HG02885 (cell line): ENCODE data around the gene DNTT.

ENCODE experiments used
- ATAC-seq: cut with Tn5 transposase; IDR thresholded peaks from one replicate; pipeline ENCODE4 v1.9.1; 2021; ENCODE audit warnings: mild to moderate bottlenecking; ENCODE audit not compliant: unreplicated experiment, poor library complexity

DNTT gene

DNA sequence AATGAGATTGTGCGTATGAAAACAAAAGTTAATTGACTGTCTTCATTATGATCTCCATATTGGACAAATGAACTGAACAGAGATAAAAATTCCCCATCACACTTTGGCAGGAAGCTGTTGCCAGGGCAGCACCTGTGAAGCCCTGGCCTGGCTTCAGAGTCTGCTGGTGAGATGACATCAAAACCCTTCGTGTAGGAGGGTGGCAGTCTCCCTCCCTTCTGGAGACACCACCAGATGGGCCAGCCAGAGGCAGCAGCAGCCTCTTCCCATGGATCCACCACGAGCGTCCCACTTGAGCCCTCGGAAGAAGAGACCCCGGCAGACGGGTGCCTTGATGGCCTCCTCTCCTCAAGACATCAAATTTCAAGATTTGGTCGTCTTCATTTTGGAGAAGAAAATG, at the start of gene DNTT:
Gene DNTT, plus strand, starts transcription at position 205 of the 400 bp plus-strand sequence. Its CDS starts 64 bp downstream, at position 269.
- ATAC-seq, result no peak

DNA sequence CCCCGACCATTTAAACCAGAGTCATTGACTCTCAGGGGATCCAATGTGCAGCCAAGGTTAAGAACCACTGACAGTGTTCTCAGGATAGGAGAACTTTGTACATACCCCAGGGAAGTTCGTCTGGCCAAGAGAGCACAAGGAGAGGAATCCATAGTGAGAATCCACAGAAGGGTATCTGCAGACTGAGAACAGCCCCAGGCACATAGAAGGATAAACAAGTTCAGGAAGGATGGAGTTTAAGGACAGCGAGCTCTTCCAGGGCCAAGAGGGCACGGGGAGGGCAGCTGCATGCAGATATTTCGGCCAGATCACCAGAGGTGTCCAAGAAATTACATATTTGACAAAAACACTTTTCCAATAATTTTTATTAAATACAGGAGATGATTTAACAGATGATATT, 49.3 kb upstream of the DNTT start:
- no peak for ATAC-seq

DNA sequence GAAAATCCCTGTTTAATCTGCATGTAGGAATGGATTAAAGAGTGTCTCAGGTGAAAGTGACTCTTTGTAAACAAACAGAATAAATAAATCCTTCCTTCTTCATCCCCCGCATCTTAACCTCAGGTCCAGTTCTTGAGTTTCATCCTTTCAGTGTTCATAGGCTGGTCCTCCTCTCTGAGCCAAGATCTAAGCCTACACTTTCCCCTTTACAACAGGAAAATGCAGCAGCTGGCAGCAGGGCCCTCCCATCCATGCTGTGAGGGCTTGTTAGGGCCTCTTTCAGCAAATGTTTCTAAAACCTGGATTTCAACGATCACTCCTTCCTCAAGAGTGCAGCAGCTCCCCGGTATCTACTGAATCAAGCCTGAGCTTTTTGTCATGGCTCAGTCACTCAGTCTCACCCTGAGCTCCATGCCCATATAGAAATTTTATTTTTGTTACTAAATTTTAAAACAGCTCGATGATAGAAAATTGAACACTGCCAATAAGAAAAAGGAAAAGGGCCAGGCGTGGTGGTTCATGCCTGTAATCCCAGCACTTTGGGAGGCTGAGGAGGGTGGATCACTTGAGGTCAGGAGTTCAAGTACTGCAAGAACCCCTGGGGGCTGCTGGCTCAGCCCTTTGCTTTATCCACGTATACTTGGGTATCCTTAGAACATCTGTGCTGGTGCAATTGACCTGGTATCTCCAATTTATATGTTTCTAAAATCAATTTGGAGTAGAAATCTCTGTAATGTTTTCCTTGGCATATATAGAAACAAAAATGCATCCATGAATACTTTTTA, 48.5 kb upstream of the DNTT start:
- no peak for ATAC-seq

DNA sequence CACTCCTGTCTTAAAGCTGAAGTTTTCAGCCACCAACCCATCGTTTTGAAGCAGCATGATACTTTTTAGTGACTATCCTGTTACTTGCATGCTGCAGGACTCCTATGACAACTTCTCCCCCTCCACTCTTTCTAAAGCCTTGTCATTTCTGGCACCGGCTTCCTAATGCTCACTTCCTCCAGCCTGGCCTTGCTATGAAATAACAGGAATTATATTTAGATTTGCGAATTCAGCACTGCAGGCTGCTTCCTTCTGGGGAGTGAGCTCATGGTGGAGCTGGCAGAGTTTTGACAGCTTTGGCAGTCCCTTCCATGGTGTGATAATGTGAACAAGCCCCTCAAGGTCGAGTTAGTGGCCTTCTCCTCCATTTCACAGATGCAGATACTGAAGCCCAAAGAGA, 46.3 kb upstream of the DNTT start:
- no peak for ATAC-seq

DNA sequence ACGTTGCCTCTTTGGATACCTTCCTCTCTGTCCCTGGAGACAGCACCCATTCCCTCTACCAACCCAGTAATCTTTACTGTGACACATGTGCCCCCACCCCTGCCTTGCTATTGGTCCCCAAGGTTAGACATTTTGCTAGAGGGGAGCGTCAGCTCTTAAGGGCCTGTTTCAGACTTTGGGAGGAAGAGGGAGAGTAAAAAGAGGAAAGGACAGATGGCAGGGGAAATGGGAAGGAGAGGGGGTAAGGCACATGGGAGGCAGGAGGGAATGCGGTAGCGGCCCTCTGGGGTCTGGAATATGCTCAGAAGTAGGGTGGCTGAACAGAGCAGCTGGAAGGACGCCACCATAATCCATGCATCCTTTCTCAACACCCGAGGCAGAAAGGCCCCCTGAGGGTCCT, 45.1 kb upstream of the DNTT start:
- ATAC-seq, result no peak

DNA sequence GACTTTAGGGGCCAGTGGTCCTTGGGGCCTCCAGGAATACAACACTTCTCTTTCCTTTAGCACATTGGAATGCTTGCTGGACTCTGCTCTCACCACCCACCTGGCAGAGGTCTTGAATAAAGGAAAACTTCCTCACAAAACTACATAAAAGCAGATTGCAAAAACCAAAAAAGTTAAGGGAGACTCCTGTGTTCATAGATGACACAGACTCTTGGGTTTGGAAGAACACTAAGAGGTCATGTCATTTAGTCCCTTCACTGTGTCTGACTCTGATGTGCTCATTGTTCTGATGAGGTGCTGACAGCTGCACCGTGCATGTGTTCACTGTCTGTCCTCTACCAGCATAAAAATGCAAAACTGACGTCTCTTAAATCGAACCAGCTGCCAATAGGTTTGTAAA, 44.2 kb upstream of the DNTT start:
- ATAC-seq, result no peak

DNA sequence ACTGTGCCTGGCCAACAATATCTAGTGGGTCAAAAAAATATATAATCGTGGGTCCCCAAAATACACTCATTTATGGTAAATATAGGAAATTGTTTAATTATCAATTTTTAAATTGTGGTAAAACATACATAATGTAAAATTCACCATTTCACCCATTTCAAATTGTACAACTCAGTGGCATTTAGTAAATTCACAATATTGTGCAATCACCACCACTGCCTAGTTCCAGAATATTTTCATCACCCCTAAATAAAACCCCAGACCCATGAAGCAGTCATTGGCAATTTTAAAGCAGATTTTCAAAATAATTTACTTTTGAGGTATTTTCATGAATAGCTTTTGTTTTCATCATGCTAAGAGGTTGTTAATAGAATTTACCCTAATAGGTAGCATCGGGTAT, 43.1 kb upstream of the DNTT start:
- no peak for ATAC-seq

DNA sequence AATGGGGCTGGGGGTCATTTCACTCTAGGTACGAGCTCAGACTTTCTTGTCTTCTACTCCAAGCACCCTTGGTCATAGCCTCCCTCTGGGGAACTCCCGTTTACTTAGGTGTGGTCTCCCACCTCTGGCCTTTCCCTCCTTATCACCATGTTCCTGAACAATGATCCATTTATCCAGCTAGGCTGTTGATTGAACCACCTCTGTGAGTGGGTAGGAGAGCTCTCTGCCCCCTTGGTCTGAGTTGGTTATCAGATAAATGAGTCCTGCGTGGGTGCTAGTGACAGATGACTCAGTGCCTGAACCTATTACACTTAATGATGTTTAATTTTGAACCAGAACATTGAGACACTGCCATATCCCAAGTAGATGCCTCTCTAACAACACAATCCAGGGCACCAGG, 42.3 kb upstream of the DNTT start:
- ATAC-seq, result no peak

DNA sequence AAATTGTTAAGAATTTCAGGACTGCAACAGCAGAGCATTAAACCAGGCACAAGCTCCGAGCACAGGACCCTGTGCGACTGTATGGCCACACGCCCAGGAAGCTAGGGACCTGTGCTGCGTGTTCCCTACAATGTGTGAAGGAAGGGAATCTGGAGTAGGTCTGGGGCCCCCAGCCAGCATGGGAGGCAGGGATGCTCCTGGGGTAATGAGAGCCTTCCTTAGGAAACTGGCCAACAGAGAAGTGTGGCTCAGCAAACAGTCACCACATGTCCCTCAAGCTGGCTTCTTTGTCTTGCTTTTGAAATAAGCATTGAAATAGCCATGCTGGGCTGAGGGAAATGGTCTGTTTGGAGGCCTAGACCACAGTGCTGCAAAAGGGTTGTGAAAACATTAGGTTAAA, 41.1 kb upstream of the DNTT start:
- no peak for ATAC-seq

DNA sequence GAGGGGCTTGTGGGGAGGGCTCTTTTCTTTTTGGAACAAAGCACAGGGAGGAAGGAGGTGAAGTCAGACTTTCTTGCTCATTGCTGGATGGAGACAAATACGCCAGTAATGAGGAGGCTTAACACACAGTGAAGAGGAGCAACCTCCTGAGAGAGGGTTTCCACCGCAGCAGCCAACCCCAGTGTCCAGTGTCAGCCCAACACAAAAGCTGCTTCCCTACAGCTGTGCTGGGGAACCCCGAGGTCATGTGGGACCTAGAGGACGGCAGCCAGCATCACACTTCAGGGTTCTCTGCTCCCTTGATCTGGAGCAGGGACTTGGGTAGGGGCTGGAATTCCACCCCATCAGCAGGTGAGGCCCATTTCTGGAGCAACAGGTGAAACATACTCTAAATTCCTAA, 40.6 kb upstream of the DNTT start:
- ATAC-seq, result no peak

DNA sequence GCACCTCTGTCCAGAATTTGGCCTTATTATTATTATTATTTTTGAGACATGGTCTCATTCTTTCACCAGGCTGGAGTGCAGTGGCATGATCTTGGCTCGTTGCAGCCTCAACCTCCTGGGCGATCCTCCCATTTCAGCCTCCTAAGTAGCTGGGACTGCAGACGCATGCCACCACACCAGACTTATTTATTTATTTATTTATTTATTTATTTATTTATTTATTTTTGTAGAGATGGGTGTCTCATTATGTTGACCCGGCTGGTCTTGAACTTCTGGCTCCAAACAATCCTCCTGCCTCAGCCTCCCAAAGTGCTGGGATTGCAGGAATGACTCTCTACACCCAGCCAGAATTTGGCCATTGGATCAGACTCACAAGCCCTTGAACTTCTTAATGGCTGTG, 39.3 kb upstream of the DNTT start:
- ATAC-seq, result no peak

DNA sequence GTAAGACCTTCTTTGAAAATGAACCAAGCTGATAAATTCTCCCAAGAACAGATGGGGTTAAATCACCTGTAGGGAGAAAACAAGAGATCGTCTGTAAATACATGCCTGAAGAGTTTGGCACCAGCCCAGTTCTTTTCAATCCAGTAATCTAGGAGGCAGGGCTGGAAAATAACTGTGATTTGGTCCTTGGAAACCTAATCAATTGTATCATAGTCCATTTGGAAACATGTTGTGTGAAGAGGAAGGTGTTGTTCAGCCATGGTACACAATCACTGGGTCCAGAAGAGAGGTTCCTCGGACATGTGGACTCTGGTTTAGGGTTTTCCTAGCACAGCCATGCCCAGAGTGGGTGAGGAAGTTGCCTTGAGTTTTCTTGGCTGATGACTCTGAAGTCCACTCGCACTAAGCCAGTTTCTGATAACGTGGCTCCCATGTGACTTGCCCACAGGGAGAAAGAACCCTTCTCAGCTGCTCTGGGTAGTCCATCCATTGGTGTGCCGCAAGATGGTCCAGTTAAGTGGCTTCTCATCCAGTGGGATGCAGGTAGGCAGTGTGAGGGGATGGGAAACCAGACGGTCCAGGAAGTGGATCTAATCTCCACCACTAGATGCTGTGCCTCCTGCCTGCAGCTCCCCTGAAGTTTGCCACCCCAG, 38.0 kb upstream of the DNTT start:
- no peak for ATAC-seq

DNA sequence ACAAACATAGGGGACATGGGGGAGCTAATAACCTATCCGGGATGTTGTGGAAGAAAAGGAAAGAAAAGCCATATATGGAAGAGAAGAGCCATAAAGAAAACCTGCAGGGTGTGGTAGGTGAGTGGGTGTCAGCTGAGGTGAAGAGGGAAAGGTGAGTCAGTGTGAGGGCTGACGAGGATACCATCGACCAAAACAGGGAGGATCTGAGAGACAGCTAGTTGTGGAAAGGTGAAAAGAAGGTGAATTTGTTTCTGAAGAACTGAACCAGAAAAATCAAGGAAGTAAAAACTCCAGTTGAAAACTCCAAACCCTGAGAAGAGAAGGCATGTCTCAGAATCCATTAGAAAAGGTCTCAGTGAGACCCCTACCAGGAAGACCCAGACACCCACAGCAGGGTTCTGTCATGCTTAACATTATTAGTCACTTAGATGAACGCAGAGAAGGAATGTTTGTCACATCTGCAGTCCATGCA, 37.0 kb upstream of the DNTT start:
- no peak for ATAC-seq

DNA sequence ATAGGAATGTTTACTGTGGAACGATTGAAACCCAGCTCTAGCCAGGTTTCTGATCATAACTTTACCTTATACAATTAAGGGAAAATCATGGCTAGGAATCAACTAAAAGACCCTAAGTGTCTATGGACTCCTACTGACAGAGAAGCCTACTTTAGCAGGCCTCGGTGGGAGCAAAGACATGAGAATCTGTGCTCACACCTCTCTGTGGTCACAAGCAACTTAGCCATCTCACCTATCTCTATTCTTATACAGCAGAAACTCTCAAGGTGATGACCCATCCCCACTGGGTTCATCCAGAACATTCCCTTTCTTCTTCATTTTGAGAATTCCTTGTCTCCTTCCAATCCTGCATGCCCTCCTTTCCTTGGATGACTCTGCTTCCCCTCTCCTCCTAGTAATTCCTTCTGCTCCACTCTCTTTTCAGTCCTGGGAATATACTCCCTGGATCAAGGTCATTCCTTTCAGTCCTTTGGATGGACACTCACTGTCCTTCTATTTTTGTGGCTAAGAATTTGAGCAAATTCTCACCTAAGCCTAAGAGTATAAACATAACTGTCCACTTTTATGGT, 35.8 kb upstream of the DNTT start:
- ATAC-seq, result no peak

DNA sequence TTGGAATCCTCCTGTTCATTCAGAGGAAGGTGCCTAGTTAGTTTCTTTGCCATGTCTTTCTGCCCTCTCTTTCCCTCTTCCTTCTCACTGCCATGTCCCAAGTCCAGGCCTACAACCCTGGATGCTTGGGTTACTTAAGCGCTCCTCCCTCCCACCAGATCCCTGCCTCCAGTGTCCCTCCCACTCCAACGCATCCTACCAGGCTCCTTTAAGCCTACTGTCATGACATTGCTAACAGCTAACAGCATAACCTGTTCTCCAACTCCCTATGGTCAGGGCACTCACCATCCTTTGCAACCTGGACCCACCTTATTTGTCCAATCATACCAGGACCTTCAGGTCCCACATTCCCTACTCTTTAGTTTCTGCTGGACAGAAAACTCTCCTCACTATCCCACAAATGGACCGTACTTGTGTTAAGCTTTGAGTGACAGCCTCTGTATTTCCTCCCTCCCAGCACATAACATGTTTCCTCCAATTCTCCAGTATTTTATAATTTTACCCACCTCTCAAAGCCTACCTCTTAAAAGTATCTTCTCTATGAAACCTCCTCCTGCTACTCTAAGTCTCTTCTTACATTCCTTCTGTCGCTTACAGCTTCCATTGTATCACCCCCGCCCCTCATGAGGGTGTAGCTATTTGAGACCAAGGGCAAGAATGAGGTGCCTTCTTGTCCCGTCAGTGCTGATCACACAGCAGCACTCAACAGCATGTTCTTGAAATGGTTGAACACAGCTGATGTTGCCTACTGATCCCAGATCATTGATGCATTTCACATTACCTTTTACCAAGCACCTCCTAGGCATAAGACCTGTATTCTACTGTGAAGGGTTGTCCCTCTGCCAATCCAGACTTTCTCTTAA, 34.6 kb upstream of the DNTT start:
- no peak for ATAC-seq

DNA sequence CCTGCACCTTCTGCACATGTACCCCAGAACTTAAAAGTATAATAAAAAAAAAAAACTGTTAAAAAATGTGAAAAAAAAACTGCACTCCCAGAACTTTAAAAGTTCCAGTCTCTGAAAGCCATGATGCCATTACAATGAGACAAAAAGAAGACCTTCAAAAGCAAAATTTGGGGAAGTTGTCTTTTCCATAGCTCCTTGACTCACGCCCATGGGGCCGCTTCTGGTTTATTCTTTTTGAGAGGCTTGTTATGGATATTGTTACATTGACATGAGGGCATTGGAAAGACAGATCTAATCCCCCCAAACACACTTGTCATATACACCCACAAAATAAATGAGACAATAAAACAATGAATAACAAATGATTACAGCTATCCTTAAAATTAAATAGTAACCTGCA, 33.7 kb upstream of the DNTT start:
- ATAC-seq, result no peak

DNA sequence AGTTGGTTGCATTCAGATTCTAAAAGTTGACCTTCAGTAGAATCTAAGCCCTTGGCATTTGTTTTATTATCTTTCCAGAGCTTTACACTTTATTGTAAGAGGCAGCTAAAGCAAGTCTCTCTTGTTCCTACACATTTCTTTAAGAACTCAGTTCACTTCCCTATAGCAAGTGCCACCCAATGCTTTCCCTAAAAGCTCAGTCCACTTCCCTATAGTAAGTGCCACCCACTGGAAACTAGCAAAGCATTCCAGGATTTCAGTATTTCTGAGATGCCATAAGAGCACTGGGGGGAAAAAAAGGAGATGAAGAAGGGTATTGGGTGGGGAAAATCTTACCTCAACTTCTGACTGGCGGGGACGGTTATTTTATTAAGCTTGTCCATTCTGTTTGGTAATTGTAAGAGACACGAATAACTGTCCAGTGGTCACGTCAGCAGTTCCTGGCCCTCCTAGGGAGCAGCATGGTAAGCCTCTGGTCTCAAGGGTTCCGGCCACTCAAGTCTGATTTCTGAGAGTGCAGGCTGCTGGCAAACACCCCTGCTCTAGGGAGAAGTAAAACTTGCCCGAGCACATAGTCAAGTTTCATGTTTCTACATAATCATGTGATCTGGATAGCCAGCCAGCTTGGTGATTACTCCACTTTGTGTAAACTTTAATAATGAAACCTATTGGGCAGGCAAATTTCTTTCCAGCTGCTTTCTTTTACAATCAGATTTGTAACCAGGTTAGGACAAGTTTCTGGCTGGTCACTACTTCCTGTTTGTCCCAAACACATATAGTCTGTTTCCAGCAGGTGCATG, 33.0 kb upstream of the DNTT start, which contains the start of gene BLNK:
Gene BLNK, minus strand, starts transcription at position 554 of the 800 bp plus-strand sequence. Its CDS starts 171 bp downstream, at position 383.
- ATAC-seq, result peak; percentile 72

DNA sequence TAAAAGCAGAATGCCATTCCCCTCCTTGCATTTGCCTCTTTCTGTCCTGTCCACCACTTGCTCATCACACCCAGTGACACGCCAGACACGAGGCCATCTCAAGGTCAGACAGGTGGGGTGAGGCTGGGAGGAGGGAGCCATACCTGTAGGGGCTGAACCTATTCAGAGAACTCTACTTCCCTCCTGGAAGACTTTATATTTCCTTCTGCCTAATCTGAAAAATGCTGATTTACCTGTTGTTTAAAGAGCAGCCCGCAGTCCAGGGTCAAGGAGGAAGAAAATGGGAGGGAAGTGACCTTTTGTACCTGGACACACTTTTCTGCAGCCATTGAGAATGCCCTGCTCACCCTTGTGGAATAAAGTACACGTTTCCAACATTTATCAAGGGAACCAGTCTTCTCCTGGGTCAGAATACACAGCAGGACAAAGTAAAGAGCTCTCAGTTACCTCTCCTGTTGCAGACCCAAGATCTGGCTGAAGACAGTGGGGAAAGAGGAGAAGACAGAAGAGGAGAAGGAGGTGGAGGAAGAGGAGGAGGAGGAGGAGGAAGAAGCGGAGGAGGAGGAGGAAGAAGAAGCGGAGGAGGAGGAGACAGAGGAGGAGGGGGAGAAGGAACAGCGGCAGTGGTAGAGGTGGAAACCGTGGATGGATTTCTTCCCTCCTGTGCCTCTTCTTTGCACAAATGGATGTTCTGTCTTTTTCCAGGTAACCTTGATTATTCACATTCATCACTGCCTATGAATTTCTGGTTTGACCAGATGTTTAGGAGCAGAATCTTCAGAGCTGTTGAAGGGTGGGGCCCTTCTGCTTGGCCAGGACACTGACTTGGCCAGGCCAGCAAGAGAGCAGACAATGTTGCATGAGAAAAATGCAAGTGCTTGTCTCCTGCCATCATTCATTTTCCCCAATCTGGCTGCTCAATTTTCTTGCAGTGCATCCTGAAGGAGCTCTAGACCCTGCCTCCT, 31.6 kb upstream of the DNTT start:
- ATAC-seq, result no peak
